GM18520 (cell line): Measurements from ENCODE around the gene EFTUD2.
"Not testable (repeated sequence)": the region's sequence is repeated elsewhere in the genome, so short reads cannot be mapped to it uniquely, and the experiment has no call there.

Source experiments
- ATAC-seq: cut with Tn5 transposase; IDR thresholded peaks from one replicate; pipeline ENCODE4 v1.9.1; 2021; ENCODE audit not compliant: unreplicated experiment

EFTUD2 gene

GRCh38 chr17:44850025-44850424 is 49.2 kb downstream of the EFTUD2 start:
- no peak for ATAC-seq

- no peak for ATAC-seq
Observed at GRCh38 chr17:44848961-44849489, 50.2 kb downstream of the EFTUD2 start.

GRCh38 chr17:44848257-44848795 is 50.9 kb downstream of the EFTUD2 start:
- ATAC-seq: no peak

GRCh38 chr17:44847586-44847985 is 51.7 kb downstream of the EFTUD2 start, which contains the start of gene HIGD1B:
Gene HIGD1B, plus strand, starts transcription at chr17:44847883. Its CDS starts 270 bp downstream, at chr17:44848153.
- ATAC-seq: no peak

DNA sequence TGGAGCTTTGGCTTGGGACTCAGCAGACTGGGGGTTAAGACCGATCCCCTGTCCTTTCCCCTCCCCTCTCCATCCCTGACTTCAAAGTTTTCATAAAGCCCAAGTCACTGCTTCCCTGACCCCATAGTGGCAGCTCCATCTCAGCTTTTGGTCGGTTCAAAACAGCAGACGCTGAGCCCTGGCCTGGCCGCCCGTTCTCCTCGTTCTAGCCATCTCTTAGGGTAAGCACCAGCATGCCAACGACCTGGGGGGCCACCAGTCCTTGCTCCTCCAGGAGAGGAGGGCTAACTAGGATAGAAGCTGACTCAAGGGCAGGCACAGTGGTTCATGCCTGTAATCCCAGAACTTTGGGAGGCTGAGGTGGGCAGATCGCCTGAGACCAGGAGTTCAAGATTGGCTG is 53.0 kb downstream of the EFTUD2 start:
- no peak for ATAC-seq

DNA sequence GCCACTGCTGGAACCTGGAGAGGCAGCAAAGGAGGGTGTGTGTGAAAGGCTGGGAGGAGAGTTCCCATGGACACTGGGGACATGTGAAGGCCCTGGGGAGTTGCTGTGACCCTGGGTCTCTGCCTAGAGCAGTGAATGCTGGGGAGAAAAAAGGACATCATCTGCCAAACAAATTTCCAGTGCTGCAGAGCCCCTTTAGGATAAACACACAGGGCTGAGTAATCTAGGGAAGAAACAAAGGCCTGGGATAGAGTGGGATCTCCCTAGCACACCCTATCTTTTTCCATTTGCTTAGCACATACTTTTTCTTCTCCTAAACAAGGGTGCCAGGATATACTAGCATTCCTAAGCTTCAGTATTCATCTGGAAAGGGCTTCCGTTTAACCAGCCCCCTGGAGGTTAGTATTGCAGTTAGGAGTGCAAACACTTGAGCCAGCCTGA is 54.8 kb downstream of the EFTUD2 start:
- no peak for ATAC-seq

- ATAC-seq: no peak
Observed at GRCh38 chr17:44842748-44843147, 56.5 kb downstream of the EFTUD2 start.

DNA sequence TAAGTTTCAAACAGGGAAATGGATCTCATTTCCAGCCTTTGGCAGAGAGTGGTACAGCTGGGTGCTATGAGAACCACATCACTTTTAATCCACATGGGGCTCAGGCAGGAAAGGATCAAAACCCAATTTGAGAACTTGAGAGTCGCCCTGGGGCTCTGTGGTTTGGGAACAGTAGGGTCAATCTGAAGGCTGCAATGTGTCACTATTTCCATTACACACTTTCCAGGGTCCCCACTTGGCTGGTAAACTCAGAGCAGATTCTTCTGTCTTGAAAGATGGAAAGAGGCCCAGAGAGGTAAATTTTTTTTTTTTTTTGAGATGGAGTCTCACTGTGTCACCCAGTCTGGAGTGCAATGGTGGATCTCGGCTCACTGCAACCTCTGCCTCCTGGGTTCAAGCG is 58.3 kb downstream of the EFTUD2 start:
- ATAC-seq: no peak

DNA sequence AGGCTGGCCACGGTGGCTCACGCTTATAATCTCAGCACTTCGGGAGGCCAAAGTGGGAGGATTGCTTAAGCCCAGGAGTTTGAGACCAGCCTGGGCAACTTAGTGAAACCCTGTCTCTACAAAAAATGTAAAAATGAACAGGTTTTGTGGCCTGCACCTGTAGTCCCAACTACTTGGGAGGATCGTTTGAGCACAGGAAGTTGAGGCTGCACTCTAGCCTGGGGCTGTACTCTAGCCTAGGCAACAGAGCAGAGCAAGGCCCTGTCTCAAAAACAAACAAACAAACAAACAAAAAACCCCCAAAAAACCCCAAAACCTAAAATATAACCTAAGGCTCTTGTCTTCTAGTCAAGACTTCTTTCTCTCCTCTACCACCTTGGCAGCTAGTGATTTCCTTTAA is 59.0 kb downstream of the EFTUD2 start:
- ATAC-seq: no peak

- no peak for ATAC-seq
Observed at GRCh38 chr17:44837196-44837595, 62.0 kb downstream of the EFTUD2 start.

DNA sequence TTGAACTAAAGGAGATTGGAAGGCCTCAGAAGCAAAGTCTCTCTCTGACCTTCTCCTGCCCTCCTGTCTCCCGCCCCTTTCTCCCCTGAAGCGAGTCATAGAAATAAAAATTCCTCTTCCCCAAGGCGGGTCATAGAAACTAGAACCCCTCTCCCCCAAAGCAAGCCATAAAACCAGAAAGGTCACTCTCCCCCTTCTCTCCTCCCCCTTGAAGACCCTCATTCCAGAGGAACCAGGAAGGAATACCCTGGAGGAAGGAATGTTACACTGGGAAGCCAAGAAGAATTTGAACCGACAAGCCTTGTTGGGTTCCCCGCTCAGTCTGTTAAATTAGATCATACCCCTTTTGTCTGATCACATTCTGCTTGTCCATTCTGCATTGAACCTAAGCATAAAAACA is 66.4 kb downstream of the EFTUD2 start:
- no peak for ATAC-seq

DNA sequence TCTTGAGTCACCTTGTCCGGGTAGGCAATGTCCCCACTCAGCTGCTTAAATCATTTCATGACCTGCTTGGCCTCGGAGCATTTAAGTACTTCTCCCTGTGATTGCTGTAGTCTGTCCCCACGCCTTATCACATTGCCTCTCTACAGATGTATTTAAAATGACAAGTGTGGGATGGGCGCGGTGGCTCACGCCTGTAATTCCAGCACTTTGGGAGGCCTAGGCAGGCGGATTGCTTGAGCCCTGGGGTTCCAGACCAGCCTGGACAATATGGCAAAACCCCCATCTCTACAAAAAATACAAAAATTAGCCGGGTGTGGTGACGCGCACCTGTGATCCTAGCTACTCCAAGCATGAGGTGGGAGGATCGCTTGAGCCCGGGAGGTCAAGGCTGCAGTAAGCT is 67.9 kb downstream of the EFTUD2 start:
- no peak for ATAC-seq

DNA sequence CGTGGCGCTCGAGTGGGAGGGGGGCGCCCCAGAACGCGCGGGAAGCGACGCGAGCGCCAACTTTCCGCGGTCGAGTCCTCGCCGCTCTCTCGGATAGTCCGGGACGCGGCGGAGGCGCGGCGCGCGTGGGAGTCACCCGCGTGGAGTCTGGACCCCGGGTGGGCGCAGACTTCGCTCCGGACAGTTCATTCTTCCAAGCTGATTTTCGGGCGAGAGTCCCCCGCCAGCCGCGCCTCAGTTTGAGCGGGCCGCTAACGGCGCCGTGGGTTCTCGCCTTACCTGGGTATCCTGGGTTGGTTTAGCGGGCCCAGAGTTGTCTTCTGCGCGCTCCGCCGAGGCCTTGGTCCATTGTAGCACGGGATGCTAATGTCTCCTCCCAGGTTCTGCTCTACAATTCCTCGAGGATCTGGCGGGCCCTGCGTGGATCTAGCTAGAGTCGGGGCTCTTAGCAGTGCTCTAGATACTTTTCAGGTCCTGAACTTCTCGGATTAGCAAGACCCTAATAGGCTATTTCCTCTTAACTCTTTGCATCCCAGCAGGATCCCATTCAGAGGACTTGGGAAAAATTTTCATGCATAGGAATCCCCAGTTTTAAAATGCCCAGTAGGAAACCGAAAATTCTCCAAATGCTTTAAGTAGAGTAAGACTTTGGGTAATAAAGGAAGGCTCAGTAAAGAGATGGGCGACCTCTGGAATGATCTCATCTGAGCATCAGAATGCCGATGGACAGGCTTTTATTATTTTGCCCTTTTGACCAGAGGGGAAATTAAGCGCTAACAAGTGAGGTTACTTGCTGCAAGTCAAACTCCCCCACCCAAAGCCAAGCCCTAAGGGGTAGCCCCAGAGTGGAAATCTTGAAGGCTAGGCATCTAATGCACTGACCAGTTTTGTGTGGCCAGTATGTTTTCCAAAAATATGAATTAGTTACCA is 68.6 kb downstream of the EFTUD2 start:
- ATAC-seq: no peak

DNA sequence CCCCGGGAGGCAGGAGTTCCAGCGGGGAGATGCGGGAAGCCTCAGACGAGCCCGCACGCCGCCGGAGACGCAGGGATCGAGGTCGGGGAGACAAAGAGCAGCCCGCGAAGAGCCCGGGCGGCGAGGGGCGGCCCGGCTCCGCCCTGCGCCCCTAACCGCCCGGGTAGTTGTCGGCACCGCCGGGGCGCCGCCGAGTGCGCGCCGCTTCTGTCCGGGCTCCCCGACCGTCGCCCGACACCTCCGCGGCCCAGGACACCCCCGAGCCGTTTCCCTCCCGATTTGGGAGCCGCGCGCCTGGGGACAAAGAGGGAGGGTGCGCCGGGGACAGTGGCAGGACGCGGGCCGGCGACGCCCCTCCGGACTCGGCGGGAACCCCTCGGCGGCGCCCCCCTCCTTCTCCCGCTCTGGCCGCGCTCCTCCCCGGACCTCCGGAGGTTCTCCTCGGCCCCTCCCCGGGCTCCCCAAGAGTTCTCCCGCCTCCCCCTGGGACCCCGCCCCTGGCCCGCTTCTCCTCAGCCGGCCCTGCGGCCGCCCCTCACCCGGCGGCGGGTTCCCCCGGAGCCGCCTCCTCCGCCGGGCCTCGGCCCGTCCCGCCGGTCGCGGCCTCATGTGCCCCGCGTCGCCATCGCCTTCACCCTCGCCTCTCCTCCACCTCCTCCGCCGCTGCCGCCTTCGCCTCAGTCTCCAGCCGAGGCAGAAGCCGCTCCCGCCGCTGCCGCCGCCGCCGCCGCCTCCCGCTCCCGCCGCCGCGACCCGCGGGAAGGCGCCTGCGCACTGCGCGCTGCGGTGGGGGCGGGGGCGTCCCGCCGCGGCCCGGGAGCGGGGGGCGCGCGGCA is 69.5 kb downstream of the EFTUD2 start, which contains the start of gene GJC1:
GJC1 (minus strand) TSS at position 765 of the 836 bp plus-strand sequence. CDS start 24,470 bp downstream, outside the sequence.
- ATAC-seq: no peak

DNA sequence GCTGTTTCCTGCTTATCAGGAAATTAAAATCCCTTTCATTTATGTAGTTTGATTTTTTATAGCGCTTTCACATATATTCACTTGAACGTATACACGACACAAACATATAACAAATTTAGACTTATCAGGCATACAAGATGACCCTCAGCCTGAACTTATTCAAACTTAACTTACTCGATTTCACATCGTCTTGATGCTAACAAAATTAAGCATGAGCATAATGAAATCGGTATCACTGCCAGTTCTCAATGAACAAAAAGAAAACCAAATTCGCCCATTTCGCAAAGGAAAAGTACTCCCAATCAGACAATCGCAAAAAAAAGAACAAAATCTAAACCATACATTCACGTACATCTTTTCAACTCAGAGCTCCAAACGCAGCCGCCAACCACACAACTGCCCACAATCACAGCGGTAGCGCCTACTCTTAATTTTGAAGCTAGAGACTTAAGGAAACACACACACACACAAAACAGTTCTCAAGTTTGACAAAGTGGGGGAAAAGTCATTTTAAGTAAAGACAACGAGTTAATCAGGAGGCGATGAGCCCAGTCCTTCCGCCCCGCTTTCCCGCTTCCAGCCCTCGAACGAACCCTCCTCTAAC is 70.2 kb downstream of the EFTUD2 start:
- no peak for ATAC-seq

DNA sequence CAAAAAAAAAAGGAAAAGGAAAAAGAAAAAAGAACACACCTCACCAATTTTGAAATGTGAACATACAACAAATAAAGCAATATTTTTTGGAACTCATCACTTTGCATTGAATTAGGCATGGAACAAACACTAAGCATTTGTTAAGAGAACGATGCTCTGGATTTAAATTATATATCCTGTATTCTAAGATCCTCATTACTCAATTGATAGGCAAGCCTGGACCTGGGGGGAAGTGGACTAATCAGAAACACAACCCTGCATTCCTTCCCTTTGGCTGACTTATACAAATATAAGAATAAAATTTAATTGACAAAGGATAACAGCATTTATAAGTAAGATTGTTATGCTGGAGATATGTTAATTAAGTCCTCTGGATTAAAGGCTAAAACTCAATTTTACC is 71.4 kb downstream of the EFTUD2 start:
- ATAC-seq: no peak

- ATAC-seq: no peak
Observed at GRCh38 chr17:44826123-44826790, 73.0 kb downstream of the EFTUD2 start.

GRCh38 chr17:44825236-44825635 is 74.0 kb downstream of the EFTUD2 start:
- ATAC-seq: not testable (repeated sequence)

- ATAC-seq: no peak
Observed at GRCh38 chr17:44820631-44821212, 78.5 kb downstream of the EFTUD2 start.

DNA sequence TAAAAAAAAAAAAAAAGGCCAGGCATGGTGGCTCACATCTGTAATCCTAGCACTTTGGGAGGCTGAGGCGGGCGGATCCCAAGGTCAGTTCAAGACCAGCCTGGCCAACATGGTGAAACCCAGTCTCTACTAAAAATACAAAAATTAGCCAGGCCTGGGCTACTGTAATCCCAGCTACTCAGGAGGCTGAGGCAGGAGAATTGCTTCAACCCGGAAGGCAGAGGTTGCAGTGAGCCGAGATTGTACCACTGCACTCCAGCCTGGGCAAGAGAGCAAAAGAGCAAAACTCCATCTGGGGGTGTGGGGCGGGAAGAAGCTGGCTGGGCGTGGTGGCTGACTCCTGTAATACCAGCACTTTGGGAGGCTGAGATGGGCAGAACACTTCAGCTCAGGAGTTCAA is 80.7 kb downstream of the EFTUD2 start:
- not testable (repeated sequence) for ATAC-seq
